ENCODE data around the gene ATP13A3. TPM values are rescaled to one million over a fixed set of nuclear protein-coding genes. Genes with fewer than 3 reads are reported as not detected.

ATP13A3 gene
- total RNA-seq, 2 donors from 2014 or later = 188 to 284 TPM

DNA sequence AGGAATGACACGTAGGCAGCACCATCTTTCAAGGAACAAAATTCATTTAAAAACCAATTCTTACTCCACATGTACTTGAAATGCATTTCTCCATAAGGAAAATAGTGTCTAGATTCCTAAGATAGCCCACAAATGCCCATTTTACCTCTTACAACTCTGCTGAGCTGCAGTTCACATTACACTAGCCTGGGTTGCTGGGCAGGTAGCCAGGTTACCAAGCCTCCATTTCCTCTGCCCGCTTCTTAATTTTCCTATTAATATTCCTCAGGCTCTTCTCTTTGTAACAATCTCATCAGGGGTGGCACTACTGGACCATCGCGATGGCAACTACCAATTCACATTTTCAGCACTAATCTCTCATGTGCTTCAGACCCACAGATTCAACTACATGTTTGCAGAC lies 10.8 kb downstream of the ATP13A3 start:
- peaks cover 9% of the 10 kb centered on the region for H3K36me3 ChIP-seq
- peak overlapping the region; percentile 70 to 91 for H3K27ac ChIP-seq
- no peaks in the 10 kb centered on the region for H3K9me3 ChIP-seq
- DNase-seq (ENCODE audit: low spot score) = no peak
- TF ChIP-seq, protein P1, sequence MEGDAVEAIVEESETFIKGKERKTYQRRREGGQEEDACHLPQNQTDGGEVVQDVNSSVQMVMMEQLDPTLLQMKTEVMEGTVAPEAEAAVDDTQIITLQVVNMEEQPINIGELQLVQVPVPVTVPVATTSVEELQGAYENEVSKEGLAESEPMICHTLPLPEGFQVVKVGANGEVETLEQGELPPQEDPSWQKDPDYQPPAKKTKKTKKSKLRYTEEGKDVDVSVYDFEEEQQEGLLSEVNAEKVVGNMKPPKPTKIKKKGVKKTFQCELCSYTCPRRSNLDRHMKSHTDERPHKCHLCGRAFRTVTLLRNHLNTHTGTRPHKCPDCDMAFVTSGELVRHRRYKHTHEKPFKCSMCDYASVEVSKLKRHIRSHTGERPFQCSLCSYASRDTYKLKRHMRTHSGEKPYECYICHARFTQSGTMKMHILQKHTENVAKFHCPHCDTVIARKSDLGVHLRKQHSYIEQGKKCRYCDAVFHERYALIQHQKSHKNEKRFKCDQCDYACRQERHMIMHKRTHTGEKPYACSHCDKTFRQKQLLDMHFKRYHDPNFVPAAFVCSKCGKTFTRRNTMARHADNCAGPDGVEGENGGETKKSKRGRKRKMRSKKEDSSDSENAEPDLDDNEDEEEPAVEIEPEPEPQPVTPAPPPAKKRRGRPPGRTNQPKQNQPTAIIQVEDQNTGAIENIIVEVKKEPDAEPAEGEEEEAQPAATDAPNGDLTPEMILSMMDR (IDR thresholded peaks at IDR 0.05) = no peak
- H3K4me3 ChIP-seq = no peak overlapping the region
- H3K27me3 ChIP-seq = no peaks in the 10 kb centered on the region
- H3K4me1 ChIP-seq = peaks cover 0 to 61% of the 10 kb centered on the region in 2 donors

- TF ChIP-seq, protein P1 (IDR thresholded peaks at IDR 0.05) = no peak
- no peaks in the 10 kb centered on the region for H3K27me3 ChIP-seq
- H3K27ac ChIP-seq = peak overlapping the region; percentile 70 to 91
- H3K4me3 ChIP-seq = no peak overlapping the region
- peaks cover 0 to 59% of the 10 kb centered on the region in 2 donors for H3K4me1 ChIP-seq
- no peak for DNase-seq (ENCODE audit: low spot score)
- H3K36me3 ChIP-seq = peaks cover 9% of the 10 kb centered on the region
- H3K9me3 ChIP-seq = no peaks in the 10 kb centered on the region
Observed at GRCh38 chr3:194475138-194475932, 11.5 kb downstream of the ATP13A3 start.

DNA sequence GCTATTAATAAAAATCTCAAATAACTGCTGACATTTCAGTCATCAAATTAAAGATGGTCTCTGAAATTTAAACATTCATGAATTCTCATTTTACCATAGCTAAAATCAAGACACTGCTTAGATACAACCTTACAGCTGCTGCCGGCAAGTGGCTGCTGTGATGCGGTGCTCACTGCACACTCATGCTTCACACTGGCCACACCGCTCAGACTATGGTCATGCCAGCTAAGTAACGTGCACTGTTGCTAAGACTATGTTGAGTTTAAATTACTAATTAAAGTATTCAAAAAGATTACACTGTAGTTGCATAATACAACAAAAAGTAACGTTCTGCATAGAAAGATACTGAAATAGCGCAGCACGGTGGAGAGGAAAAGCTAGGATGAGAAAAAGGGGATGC lies 12.1 kb downstream of the ATP13A3 start:
- Histone ChIP-seq H3K27ac (peak overlapping the region; percentile 70 to 91), H3K9me3 (no peaks in the 10 kb centered on the region), H3K4me1 (peaks cover 0 to 56% of the 10 kb centered on the region in 2 donors), H3K4me3 (no peak overlapping the region), H3K27me3 (no peaks in the 10 kb centered on the region), H3K36me3 (peaks cover 9% of the 10 kb centered on the region)
- DNase-seq (ENCODE audit: low spot score) = no peak
- TF ChIP-seq, protein P1 (IDR thresholded peaks at IDR 0.05) = no peak

DNA sequence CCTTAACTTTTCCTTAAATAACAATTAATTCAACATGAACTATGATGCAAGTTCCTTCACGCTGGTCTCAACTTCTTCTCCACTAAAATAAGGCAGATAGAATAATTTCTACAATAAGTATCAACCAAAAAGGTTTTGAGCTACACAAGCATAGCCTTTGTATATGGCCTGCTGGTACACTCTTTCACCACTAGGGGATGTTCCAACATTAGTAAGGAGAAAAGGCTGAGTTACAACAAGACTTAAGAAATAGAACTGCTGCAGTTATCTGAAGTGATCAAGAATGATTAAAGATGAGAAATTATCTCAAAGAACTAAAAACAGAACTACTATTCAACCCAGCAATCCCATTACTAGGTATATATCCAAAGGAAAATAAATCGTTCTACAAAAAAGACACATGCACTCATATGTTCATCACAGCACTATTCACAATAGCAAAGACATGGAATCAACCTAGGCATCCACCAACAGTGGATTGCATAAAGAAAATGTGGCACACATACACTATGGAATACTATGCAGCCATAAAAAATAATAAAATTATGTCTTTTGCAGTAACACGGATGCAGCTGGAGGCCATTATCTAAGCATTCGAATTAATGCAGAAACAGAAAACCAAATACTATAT lies 14.4 kb downstream of the ATP13A3 start:
- Histone ChIP-seq H3K4me1 (peaks cover 0 to 53% of the 10 kb centered on the region in 2 donors), H3K9me3 (no peaks in the 10 kb centered on the region), H3K4me3 (no peak overlapping the region), H3K27me3 (no peaks in the 10 kb centered on the region), H3K27ac (no peak overlapping the region), H3K36me3 (no peaks in the 10 kb centered on the region)
- DNase-seq (ENCODE audit: low spot score) = no peak
- TF ChIP-seq, protein P1 (IDR thresholded peaks at IDR 0.05) = peak; percentile 95 to 98

DNA sequence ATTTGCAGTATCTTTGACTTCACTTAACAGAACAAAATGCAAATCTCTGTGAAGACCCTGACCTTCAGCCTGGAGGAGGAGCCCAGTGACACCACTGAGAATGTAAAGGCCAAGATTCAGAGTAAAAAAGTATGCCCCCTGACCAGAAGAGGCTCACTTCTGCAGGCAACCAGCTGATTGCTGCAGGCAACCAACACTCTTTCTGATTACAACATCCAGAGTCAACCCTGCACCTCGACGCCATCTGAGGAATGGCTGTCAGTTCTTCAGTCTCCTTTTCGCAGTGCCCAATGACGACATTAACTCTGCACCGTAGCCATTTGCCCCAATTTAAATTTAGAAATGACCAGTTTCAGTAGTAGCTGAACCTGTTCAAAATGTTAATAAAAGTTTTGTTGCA lies 14.9 kb downstream of the ATP13A3 start:
- Histone ChIP-seq H3K9me3 (no peaks in the 10 kb centered on the region), H3K27me3 (no peaks in the 10 kb centered on the region), H3K4me1 (peaks cover 0 to 49% of the 10 kb centered on the region in 2 donors), H3K36me3 (no peaks in the 10 kb centered on the region), H3K4me3 (no peak overlapping the region), H3K27ac (peak overlapping the region in 1 of 2 donors; percentile 59)
- TF ChIP-seq, protein P1 (IDR thresholded peaks at IDR 0.05) = no peak
- DNase-seq (ENCODE audit: low spot score) = no peak

All from right atrium auricular region (tissue), 2 donors.